ENCODE data around the gene RAPGEF1. TPM values are rescaled to one million over a fixed set of nuclear protein-coding genes. Genes with fewer than 3 reads are reported as not detected.

Gene RAPGEF1
- total RNA-seq, 1 experiment from 2014 or later: 55.6 TPM

DNA sequence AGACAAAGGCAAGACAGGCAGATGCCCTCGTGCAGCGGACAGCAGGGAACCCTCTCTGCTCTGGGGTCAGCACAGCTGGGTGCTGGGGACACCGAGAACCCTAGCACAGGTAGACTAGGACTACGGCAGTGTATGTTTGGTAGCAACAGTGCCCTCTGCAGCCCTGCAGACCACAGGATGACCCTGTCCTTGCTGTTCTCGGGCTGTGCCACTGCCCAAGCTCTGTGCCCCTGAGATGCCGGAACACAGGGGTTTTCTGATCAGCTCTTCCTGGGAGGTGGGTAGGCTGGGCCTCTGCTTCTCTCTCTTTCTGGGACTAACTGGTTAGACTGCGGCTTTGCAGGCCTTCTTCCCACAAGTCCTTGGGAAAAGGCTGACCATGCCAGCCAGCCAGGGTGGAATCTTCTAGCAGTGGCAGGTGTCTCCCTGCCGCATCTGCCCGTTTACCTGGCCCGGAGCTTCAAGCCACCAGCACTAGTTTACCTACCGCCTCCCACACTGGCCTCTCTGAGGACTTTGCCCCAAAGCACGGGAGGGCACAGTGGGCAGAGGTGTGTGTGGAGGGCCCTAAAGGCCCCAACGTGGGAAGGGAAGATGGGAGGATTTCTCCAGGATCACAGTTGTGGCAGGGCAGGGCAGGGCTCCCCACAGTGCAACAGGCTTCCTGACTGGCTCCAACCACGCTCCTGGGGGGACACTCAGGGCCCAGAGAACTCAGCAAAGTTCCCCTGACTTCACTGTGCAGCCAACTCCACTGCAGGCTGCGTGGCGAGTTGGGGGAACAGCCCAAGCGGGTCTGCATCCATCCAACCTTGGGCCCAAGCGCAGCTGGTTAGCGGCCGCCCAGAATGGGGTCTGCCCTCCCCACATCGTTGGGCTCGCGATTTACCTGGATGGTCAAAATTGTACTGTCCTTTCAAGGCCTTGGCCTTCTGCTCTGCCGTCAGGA lies 210.0 kb downstream of the RAPGEF1 start:
- Histone ChIP-seq H3K79me2 (ENCODE audit: insufficient read depth, low read length) (no peaks in the 10 kb centered on the region; the same call in 1 of the 2 replicates), H2AK5ac (ENCODE audit: insufficient read length, low read length) (no peak overlapping the region), H3K4ac (ENCODE audit: low read depth, low read length) (no peak overlapping the region), H3K23me2 (ENCODE audit: insufficient read length, low read depth, low read length, poor library complexity, severe bottlenecking) (peaks cover 6% of the 10 kb centered on the region), H3K79me1 (ENCODE audit: insufficient read depth, low read depth, low read length, poor library complexity, severe bottlenecking) (no peaks in the 10 kb centered on the region), H3K27ac (ENCODE audit: insufficient read length, low read depth, low read length) (no peak overlapping the region), H3K9ac (ENCODE audit: extremely low read depth, insufficient read length, low read length) (peak overlapping the region; percentile 80), H3T11ph (ENCODE audit: low read length) (no peak overlapping the region), H3K18ac (ENCODE audit: insufficient read length, low read depth, low read length) (no peak overlapping the region), H3K4me1 (ENCODE audit: insufficient read depth, low read length) (no peaks in the 10 kb centered on the region; the same call in 1 of the 2 replicates), H3K56ac (ENCODE audit: insufficient read length, low read depth, low read length) (no peak overlapping the region), H4K8ac (replicated peaks; ENCODE audit: insufficient read length, low read depth, low read length) (no peak overlapping the region), H2BK20ac (ENCODE audit: low read depth, low read length, poor library complexity, severe bottlenecking) (no peak overlapping the region), H2AFZ (ENCODE audit: low read length) (no peak overlapping the region), H3K23ac (ENCODE audit: insufficient read length, low read depth, low read length) (no peak overlapping the region), H3K9me3 (ENCODE audit: control insufficient read depth, low read depth, low read length) (no peaks in the 10 kb centered on the region), H2BK12ac (ENCODE audit: insufficient read length, low read depth, low read length) (no peak overlapping the region), H2BK120ac (ENCODE audit: low read depth, low read length, poor library complexity, severe bottlenecking) (no peak overlapping the region), H4K91ac (ENCODE audit: insufficient read length, low read depth, low read length) (no peak overlapping the region), H4K5ac (ENCODE audit: insufficient read length, low read depth, low read length) (no peak overlapping the region), H4K20me1 (ENCODE audit: control insufficient read depth, insufficient read depth, insufficient read length) (no peaks in the 10 kb centered on the region), H2BK15ac (ENCODE audit: low read depth, low read length) (no peak overlapping the region), H2BK5ac (ENCODE audit: insufficient read length, low read length) (no peak overlapping the region), H3K27me3 (ENCODE audit: insufficient read depth, low read length) (no peaks in the 10 kb centered on the region), H3K14ac (ENCODE audit: insufficient read depth, low read length) (peak overlapping the region; percentile 45; the same call in 1 of the 2 replicates), H3K4me2 (ENCODE audit: insufficient read depth, insufficient read length, low read length) (peak overlapping the region; percentile 82)
- H3K36me3 Mint-ChIP-seq (ENCODE audit: insufficient read depth in 1 of 3, low read depth in 3 of 3): peaks cover 24 to 48% (median 42%) of the 10 kb centered on the region in 3 experiments
- H3K27me3 Mint-ChIP-seq (ENCODE audit: low read depth): no peaks in the 10 kb centered on the region; the same call in 1 of the 2 replicates
- DNase-seq: no peak
- H3K4me3 Mint-ChIP-seq: peak overlapping the region; percentile 87 to 89
- TF ChIP-seq, protein P1, sequence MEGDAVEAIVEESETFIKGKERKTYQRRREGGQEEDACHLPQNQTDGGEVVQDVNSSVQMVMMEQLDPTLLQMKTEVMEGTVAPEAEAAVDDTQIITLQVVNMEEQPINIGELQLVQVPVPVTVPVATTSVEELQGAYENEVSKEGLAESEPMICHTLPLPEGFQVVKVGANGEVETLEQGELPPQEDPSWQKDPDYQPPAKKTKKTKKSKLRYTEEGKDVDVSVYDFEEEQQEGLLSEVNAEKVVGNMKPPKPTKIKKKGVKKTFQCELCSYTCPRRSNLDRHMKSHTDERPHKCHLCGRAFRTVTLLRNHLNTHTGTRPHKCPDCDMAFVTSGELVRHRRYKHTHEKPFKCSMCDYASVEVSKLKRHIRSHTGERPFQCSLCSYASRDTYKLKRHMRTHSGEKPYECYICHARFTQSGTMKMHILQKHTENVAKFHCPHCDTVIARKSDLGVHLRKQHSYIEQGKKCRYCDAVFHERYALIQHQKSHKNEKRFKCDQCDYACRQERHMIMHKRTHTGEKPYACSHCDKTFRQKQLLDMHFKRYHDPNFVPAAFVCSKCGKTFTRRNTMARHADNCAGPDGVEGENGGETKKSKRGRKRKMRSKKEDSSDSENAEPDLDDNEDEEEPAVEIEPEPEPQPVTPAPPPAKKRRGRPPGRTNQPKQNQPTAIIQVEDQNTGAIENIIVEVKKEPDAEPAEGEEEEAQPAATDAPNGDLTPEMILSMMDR (conservative IDR thresholded peaks at IDR 0.05): no peak
- no peaks in the 10 kb centered on the region for H3K9me3 Mint-ChIP-seq
- WGBS (ENCODE audit: extremely low coverage, insufficient read length, low lambda C conversion rate): no CpG with 5 or more reads among the region's 24 CpGs
- peak overlapping the region in 2 of 3 experiments; percentile 76 to 81; a peak in 3 of 7 replicates for H3K27ac Mint-ChIP-seq
- peaks cover 0 to 12% of the 10 kb centered on the region in 2 experiments; a peak in 2 of 4 replicates for H3K4me1 Mint-ChIP-seq

Measured in H9 (cell line).